Suppressor macrophage treated with lipopolysaccharide for 1 hour (primary cell): ENCODE data around the gene TOLLIP.

ENCODE experiments used
- DNase-seq, 3 donors: peaks; one replicate each; pipeline ENCODE4 v3.0.0-alpha.2; 2020 to 2022

TOLLIP gene

GRCh38 chr11:1229471-1230120, 79.8 kb downstream of the TOLLIP start:
- DNase-seq = no peak

- DNase-seq = no peak
Measured at GRCh38 chr11:1228921-1229451, 80.4 kb downstream of the TOLLIP start.

GRCh38 chr11:1228101-1228821, 81.2 kb downstream of the TOLLIP start:
- no peak for DNase-seq

GRCh38 chr11:1227551-1228100, 81.8 kb downstream of the TOLLIP start:
- no peak for DNase-seq

GRCh38 chr11:1226986-1227550, 82.4 kb downstream of the TOLLIP start:
- no peak for DNase-seq

- DNase-seq = peak; percentile 21 to 44 (median 35)
Measured at GRCh38 chr11:1226226-1226985, 83.0 kb downstream of the TOLLIP start.

GRCh38 chr11:1225386-1226225, 83.8 kb downstream of the TOLLIP start:
- DNase-seq = no peak

GRCh38 chr11:1224491-1225385, 84.7 kb downstream of the TOLLIP start:
- DNase-seq = no peak
